IPS-NIHi7 (cell line): ENCODE measurements around the gene CCDC110.
"Not testable (repeated sequence)": the region's sequence is repeated elsewhere in the genome, so short reads cannot be mapped to it uniquely, and the experiment has no call there.

ENCODE experiments used
- DNase-seq: peaks from one replicate; pipeline ENCODE4 v3.0.0; 2012; ENCODE audit warnings: mixed read lengths; ENCODE audit errors: extremely low spot score

The CCDC110 gene

GRCh38 chr4:185471235-185472102, at the start of gene CCDC110:
Gene CCDC110 (minus strand): TSS chr4:185471733. CDS start chr4:185471683, 50 bp downstream.
- DNase-seq = peak; percentile 99

- no peak for DNase-seq
Observed at GRCh38 chr4:185520119-185520518, 48.6 kb upstream of the CCDC110 start.

GRCh38 chr4:185518494-185518893, 47.0 kb upstream of the CCDC110 start:
- DNase-seq = no peak

GRCh38 chr4:185518069-185518468, 46.5 kb upstream of the CCDC110 start:
- no peak for DNase-seq

- DNase-seq = no peak
Observed at GRCh38 chr4:185515248-185515647, 43.7 kb upstream of the CCDC110 start.

GRCh38 chr4:185514182-185514697, 42.7 kb upstream of the CCDC110 start:
- no peak for DNase-seq

- DNase-seq = no peak
Observed at GRCh38 chr4:185513489-185514181, 42.1 kb upstream of the CCDC110 start.

GRCh38 chr4:185512516-185512915, 41.0 kb upstream of the CCDC110 start:
- DNase-seq = no peak

- DNase-seq = not testable (repeated sequence)
Observed at GRCh38 chr4:185511243-185511642, 39.7 kb upstream of the CCDC110 start.

- no peak for DNase-seq
Observed at GRCh38 chr4:185510806-185511205, 39.3 kb upstream of the CCDC110 start.

GRCh38 chr4:185508181-185508580, 36.6 kb upstream of the CCDC110 start:
- no peak for DNase-seq

GRCh38 chr4:185506422-185506821, 34.9 kb upstream of the CCDC110 start:
- DNase-seq = no peak

- DNase-seq = no peak
Observed at GRCh38 chr4:185504098-185505047, 32.8 kb upstream of the CCDC110 start.

- no peak for DNase-seq
Observed at GRCh38 chr4:185502386-185502785, 30.9 kb upstream of the CCDC110 start.

- DNase-seq = no peak
Observed at GRCh38 chr4:185500576-185500975, 29.0 kb upstream of the CCDC110 start.

GRCh38 chr4:185500035-185500434, 28.5 kb upstream of the CCDC110 start:
- no peak for DNase-seq

GRCh38 chr4:185488650-185489049, 17.1 kb upstream of the CCDC110 start:
- DNase-seq = no peak

- DNase-seq = no peak
Observed at GRCh38 chr4:185481401-185481800, 9.9 kb upstream of the CCDC110 start.

- DNase-seq = no peak
Observed at GRCh38 chr4:185480016-185480732, 8.6 kb upstream of the CCDC110 start.

GRCh38 chr4:185479507-185479971, 8.0 kb upstream of the CCDC110 start:
- DNase-seq = no peak

- DNase-seq = no peak
Observed at GRCh38 chr4:185473247-185473646, 1.7 kb upstream of the CCDC110 start.
